ENCODE data around the gene HIRIP3.
"Not testable (repeated sequence)": the region's sequence is repeated elsewhere in the genome, so short reads cannot be mapped to it uniquely, and the experiment has no call there.

The HIRIP3 gene

DNA sequence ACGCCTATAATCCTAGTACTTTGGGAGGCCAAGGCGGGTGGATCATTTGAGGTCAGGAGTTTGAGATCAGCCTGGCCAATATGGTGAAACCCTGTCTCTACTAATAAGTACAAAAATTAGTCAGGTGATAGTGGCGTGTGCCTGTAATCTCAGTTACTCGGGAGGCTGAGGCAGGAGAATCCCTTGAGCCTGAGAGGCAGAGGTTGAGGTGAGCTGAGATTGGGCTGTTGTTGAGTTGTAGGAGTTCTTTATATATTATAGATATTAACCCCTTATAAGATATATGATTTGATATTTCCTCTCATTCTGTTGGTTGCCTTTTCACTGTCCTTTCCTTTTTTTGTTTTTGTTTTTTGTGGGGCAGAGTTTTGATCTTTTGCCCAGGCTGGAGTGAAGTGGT is 35.6 kb downstream of the HIRIP3 start:
- DNase-seq (ENCODE audit: low spot score) = not testable (repeated sequence)

DNA sequence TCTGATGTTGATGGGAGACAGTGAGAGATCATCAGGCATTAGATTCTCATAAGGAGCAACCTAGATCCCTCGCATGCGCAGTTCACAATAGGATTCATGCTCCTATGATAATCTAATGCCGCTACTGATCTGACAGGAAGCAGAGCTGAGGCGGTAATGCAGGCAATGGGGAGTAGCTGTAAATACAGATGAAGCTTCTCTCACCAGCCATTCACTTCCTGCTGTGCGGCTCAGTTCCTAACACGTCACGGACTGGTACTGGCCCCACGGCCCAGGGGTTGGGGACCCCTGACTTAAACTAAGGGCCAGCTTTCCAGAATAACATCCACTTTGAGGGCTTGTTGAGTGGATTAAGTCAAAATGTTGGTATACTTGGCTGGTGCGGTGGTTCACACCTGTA is 36.1 kb downstream of the HIRIP3 start:
- DNase-seq (ENCODE audit: low spot score) = no peak

DNA sequence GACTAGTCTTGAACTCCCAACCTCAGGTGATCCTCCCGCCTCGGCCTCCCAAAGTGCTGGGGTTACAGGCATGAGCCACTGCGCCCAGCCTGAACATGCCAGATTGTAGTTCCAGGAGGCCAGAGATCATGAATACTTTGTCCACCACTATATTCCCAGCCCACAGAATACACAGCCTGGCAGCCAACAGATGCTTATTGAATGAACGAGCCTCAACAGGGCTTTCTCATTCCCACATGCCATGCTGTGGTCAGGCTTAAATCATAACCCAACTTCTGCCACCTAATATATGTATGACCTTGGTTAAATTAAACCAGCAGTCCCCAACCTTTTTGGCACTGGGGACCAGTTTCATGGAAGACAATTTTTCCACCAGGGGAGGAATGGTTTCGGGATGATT is 36.7 kb downstream of the HIRIP3 start:
- no peak for DNase-seq (ENCODE audit: low spot score)

DNA sequence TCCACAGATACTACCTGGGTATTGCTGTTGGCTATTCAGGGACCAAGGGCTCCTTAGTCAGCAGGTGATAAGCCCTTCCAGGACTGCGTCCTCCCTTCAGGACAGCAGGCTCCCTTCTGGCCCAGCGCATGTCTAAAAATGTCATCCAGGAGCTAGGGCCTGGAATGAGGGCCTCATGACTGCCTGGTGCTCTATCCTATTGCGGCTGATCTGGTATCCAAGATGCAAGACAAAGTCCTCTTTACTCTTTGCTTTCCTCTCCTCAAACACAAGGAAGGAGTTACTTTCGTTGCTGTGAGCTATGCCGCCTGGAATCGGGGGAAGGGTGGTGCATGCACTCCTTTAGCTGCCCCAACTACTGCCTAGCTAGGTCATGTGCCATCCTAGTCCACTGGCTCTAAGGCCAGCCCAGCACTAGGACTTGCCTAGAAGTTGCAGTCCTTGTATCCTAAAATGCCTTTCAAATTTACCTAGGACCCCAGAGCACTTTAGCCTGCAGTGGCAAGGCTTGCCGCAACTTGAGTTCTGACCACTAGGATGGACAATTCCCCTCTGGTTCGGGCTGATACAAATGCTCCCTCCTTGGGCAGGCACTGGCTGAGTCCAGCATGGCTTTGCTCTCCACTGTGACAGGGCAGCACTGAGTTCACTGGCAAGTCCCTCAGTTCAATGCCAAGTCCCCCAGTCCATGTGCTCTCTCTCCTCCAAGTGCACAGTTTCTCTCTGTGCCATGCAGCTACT is 43.6 kb downstream of the HIRIP3 start:
- no peak for DNase-seq (ENCODE audit: low spot score)

DNA sequence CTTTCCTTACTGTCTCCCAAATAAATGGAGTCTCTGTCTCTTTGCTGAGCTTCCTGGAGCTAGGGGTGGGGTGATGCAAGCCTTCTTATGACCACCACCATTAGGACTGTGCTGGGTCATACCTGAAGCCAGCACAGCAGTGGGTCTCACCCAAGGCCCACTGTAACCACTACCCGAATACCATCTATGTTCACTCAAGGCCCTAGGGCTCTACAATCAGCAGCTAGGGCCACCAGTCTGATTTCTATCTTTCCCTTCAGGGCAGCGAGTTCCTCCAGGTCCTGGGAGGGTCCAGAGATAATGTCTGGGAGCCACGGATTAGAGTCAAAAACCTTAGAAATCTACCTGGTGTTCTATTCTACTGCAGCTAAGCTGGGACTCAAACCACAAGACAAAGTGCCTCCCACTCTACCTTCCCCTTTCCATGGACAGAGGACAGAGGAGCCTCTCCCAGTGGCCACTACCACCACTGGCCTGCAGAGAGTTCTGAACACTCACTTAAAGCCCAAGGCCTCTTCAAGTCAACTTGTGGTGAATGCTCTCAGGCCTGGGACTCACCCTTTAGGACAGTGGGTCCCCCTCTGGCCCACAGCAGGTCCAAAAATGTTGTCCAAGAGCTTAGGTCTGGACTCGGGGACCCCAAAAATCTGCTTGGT is 44.5 kb downstream of the HIRIP3 start:
- DNase-seq (ENCODE audit: low spot score) = no peak

DNA sequence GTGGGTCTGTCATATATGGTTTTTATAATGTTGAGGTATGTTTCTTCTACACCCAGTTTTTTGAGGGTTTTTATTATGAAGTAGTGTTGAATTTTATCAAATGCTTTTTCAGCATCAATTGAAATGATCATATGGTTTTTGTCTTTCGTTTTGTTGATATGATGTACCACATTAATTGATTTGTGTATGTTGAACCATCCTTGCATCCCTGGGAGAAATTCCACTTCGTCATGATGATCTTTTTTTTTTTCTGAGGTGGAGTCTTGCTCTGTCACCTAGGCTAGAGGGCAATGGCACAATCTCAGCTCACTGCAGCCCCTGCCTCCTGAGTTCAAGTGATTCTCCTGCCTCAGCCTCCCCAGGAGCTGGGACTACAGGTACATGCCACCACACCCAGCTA is 47.5 kb downstream of the HIRIP3 start:
- no peak for DNase-seq (ENCODE audit: low spot score)

DNA sequence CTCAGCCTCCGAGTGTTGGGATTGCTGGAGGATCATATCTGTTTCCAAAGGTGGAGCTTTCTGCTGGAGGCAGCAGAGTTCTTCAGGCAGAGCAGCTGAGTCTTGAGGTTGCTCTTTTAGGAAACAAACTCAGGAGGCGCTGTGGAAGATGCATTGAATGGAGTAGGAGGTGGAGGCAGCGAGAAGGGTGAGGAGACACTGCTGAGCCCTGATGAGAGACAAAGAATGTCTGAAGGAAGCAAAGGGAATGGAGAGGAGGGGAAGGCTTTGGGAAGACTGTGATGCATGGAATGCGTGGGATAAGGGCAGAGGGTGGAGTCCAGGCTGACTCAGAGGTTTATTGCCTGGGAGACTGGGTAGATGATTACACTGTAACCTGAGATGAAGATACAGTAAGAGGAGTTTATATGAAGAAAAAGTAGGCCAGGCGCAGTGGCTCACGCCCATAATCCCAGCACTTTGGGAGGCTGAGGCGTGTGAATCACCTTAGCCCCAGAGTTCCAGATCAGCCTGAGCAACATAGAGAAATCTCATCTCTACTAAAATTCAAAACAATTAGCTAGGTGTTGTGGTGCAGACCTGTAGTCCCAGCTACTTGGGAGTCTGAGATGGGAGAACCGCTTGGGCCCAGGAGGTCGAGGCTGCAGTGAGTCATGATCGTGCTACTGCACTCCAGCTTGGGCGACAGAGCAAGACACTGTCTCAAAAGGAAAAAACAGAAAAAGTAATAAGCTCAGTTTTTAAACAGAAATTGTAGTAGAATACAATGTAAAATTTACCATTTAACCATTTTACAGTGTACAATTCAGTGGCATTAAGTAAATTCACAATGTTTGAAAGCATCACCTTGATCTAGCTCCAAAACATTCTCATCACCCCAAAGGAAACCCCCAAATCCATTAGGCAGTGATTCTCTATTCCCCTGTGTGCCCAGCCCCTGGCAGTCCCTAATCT is 51.3 kb downstream of the HIRIP3 start:
- DNase-seq (ENCODE audit: low spot score) = peak; percentile 14
